Esophagus (tissue), 2 donors: Measurements from ENCODE around the gene AP5M1. TPM values are rescaled to one million over a fixed set of nuclear protein-coding genes. Genes with fewer than 3 reads are reported as not detected.
"Not testable (repeated sequence)": the region's sequence is repeated elsewhere in the genome, so short reads cannot be mapped to it uniquely, and the experiment has no call there.

Experiments
- H3K27ac ChIP-seq, 2 donors: one replicate each; pipeline ENCODE4 v1.5.1; 2013; ENCODE audit warnings: low read depth in 2 of 2, mild to moderate bottlenecking in 2 of 2, inconsistent platforms in 1 of 2, low read length in 1 of 2, moderate library complexity in 1 of 2
- H3K27me3 ChIP-seq, 2 donors: one replicate each; pipeline ENCODE4 v1.6.1; 2013; ENCODE audit warnings: low read length in 2 of 2, control low read depth in 1 of 2, mild to moderate bottlenecking in 1 of 2; ENCODE audit not compliant: insufficient read depth in 2 of 2, control insufficient read depth in 1 of 2
- H3K36me3 ChIP-seq, 2 donors: one replicate each; pipeline ENCODE4 v1.6.1; 2013; ENCODE audit warnings: low read length in 1 of 2; ENCODE audit not compliant: control insufficient read depth in 2 of 2, insufficient read depth in 2 of 2
- H3K4me1 ChIP-seq, 2 donors: one replicate each; pipeline ENCODE4 v1.6.1; 2013; ENCODE audit warnings: low read length in 1 of 2; ENCODE audit not compliant: control insufficient read depth in 2 of 2, insufficient read depth in 2 of 2
- H3K4me3 ChIP-seq, 2 donors: one replicate each; pipeline ENCODE4 v1.5.1; 2013; ENCODE audit warnings: low read length in 2 of 2, mild to moderate bottlenecking in 2 of 2, low read depth in 1 of 2, moderate library complexity in 1 of 2
- H3K9me3 ChIP-seq, 2 donors: one replicate each; pipeline ENCODE4 v1.6.1; 2013; ENCODE audit warnings: mild to moderate bottlenecking in 2 of 2, low read depth in 1 of 2, low read length in 1 of 2, moderate library complexity in 1 of 2; ENCODE audit not compliant: control insufficient read depth in 2 of 2, insufficient read depth in 1 of 2
- WGBS, 2 donors: extraction: QIAGEN DNeasy Blood & Tissue Kit; methylation state at CpG; one replicate each; pipeline ENCODE4 v1.1.7; 2013; 5-methylcytosine and 5-hydroxymethylcytosine counted together
- polyA plus RNA-seq, 2 donors: library from polyadenylated mRNA; stranded (reverse); fragments of 200-250 nt; gene quantifications; one replicate each; pipeline ENCODE4 v1.2.3, GENCODE V29; 2013
- donor health status: healthy with polysubstance abuse.
- donor health status: Bipolar disorder and iron deficiency.

The AP5M1 gene
- polyA plus RNA-seq, 2 donors = 4.7 to 14.3 TPM

- WGBS, 2 donors = 76 to 82% methylated on average over 2 of the region's 2 CpGs
- no peaks in the 10 kb centered on the region for H3K9me3 ChIP-seq
- H3K4me3 ChIP-seq = no peak overlapping the region
- H3K27me3 ChIP-seq = no peaks in the 10 kb centered on the region
- no peaks in the 10 kb centered on the region for H3K4me1 ChIP-seq
- no peak overlapping the region for H3K27ac ChIP-seq
- H3K36me3 ChIP-seq = no peaks in the 10 kb centered on the region
Measured at GRCh38 chr14:57246933-57247657, 21.7 kb upstream of the AP5M1 start.

DNA sequence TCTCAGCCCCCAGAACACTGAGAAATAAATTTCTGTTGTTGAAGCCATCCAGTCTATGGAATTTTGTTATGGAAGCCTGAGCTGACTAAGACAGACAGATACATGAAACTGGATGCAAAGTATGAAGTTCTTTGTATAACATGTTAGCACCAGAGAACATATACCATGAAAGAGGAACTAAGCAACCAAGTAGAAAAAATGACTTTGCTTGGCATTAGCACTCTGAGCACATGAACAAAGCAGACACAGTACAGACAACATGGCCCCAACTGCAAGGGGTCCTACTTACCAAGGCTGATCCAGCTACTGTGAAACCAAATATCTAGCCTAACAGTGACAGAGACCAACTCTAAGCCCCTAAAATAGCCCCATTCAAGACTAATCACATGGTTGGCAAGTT lies 13.9 kb upstream of the AP5M1 start:
- Histone ChIP-seq H3K9me3 (no peaks in the 10 kb centered on the region), H3K36me3 (no peaks in the 10 kb centered on the region), H3K4me1 (peaks cover 0 to 3% of the 10 kb centered on the region in 2 donors), H3K4me3 (no peak overlapping the region), H3K27ac (no peak overlapping the region), H3K27me3 (no peaks in the 10 kb centered on the region)

- H3K4me1 ChIP-seq, H3K9me3 ChIP-seq, H3K4me3 ChIP-seq, H3K27me3 ChIP-seq, H3K27ac ChIP-seq, H3K36me3 ChIP-seq: not testable (repeated sequence)
- 87 to 90% methylated on average over 2 of the region's 2 CpGs for WGBS, 2 donors
Measured at GRCh38 chr14:57258221-57258620, 10.6 kb upstream of the AP5M1 start.

DNA sequence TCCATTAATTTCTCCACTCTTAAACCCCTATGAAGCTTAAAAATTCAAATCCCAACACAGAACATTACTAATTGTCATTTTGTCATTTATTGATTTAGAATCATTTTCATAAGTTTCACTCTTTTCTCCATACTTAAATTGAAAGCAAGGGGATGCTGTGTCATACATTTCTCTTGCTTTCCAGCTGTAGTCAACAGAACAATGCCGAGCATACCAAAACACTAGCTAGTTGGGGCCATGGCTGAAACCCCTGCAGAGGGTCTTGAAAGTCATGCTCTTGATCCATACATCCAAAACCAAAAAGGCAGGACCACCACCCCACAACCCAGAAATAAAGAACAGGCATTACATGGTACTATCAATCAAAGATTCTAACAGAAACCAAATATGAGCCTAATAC lies 9.1 kb upstream of the AP5M1 start:
- Histone ChIP-seq H3K9me3 (no peaks in the 10 kb centered on the region), H3K4me3 (no peak overlapping the region), H3K27ac (no peak overlapping the region), H3K27me3 (no peaks in the 10 kb centered on the region), H3K4me1 (peaks cover 0 to 3% of the 10 kb centered on the region in 2 donors), H3K36me3 (no peaks in the 10 kb centered on the region)
- WGBS, 2 donors = 93 to 100% methylated on average over 1 of the region's 1 CpG

- Histone ChIP-seq H3K9me3 (no peaks in the 10 kb centered on the region), H3K4me1 (peaks cover 0 to 3% of the 10 kb centered on the region in 2 donors), H3K27me3 (no peaks in the 10 kb centered on the region), H3K4me3 (no peak overlapping the region), H3K27ac (no peak overlapping the region), H3K36me3 (no peaks in the 10 kb centered on the region)
Measured at GRCh38 chr14:57261604-57262003, 7.2 kb upstream of the AP5M1 start.

- H3K27ac ChIP-seq = no peak overlapping the region
- no peaks in the 10 kb centered on the region for H3K36me3 ChIP-seq
- no peaks in the 10 kb centered on the region for H3K27me3 ChIP-seq
- H3K4me3 ChIP-seq = no peak overlapping the region
- H3K9me3 ChIP-seq = no peaks in the 10 kb centered on the region
- peaks cover 0 to 3% of the 10 kb centered on the region in 2 donors for H3K4me1 ChIP-seq
Measured at GRCh38 chr14:57262117-57262516, 6.7 kb upstream of the AP5M1 start.

GRCh38 chr14:57266065-57266464 lies 2.7 kb upstream of the AP5M1 start:
- WGBS, 2 donors = 36 to 40% methylated on average over 2 of the region's 2 CpGs
- H3K27me3 ChIP-seq = no peaks in the 10 kb centered on the region
- no peak overlapping the region for H3K27ac ChIP-seq

GRCh38 chr14:57273236-57273635 lies 4.5 kb downstream of the AP5M1 start:
- 81% methylated on average over 1 of the region's 1 CpG for WGBS, 2 donors
- no peak overlapping the region for H3K4me3 ChIP-seq

More at GRCh38 chr14:57266065-57266464, 2.7 kb upstream of the AP5M1 start:
- Histone ChIP-seq H3K4me1 (no peaks in the 10 kb centered on the region), H3K4me3 (no peak overlapping the region), H3K36me3 (no peaks in the 10 kb centered on the region), H3K9me3 (no peaks in the 10 kb centered on the region)

GRCh38 chr14:57274551-57274950 lies 5.8 kb downstream of the AP5M1 start:
- Histone ChIP-seq H3K9me3 (no peaks in the 10 kb centered on the region), H3K36me3 (peaks cover 0 to 5% of the 10 kb centered on the region in 2 donors), H3K27me3 (no peaks in the 10 kb centered on the region), H3K4me3 (no peak overlapping the region), H3K4me1 (no peaks in the 10 kb centered on the region), H3K27ac (no peak overlapping the region)
- 86 to 88% methylated on average over 2 of the region's 2 CpGs for WGBS, 2 donors

More at GRCh38 chr14:57273236-57273635, 4.5 kb downstream of the AP5M1 start:
- Histone ChIP-seq H3K4me1 (no peaks in the 10 kb centered on the region), H3K27me3 (no peaks in the 10 kb centered on the region), H3K36me3 (peaks cover 0 to 3% of the 10 kb centered on the region in 2 donors), H3K9me3 (no peaks in the 10 kb centered on the region), H3K27ac (no peak overlapping the region)

- WGBS, 2 donors = 92 to 97% methylated on average over 2 of the region's 2 CpGs
Measured at GRCh38 chr14:57275023-57275664, 6.4 kb downstream of the AP5M1 start.

More at GRCh38 chr14:57275023-57275664, 6.4 kb downstream of the AP5M1 start:
- Histone ChIP-seq H3K27me3 (no peaks in the 10 kb centered on the region), H3K4me3 (no peak overlapping the region), H3K36me3 (peaks cover 0 to 5% of the 10 kb centered on the region in 2 donors), H3K4me1 (no peaks in the 10 kb centered on the region), H3K9me3 (no peaks in the 10 kb centered on the region), H3K27ac (no peak overlapping the region)
